Coronary artery (tissue), 2 donors: Measurements from ENCODE around the gene WDR91.

Source experiments
- DNase-seq: peaks from one replicate; pipeline ENCODE4 v3.0.0-alpha.2; 2017; ENCODE audit warnings: low spot score
- H3K27ac ChIP-seq, 2 donors: fragments of 200-600 bp; sonication (generic); one replicate each; pipeline ENCODE4 v1.5.1; 2016 to 2019
- H3K4me3 ChIP-seq: fragments of 200-600 bp; sonication (generic); 2 replicates; pipeline ENCODE4 v1.5.1; 2016; ENCODE audit warnings: mild to moderate bottlenecking, moderate library complexity
- CTCF ChIP-seq: fragments of 200-600 bp; sonication (generic); IDR thresholded peaks from one replicate; pipeline ENCODE4 v1.5.1; 2019; ENCODE audit warnings: antibody characterized with exemption

WDR91 gene

GRCh38 chr7:135170274-135170997 lies 40.9 kb downstream of the WDR91 start, which contains the start of gene CYREN:
Gene CYREN (minus strand): TSS chr7:135170707. CDS start chr7:135168922, 1,785 bp downstream.
- peak; percentile 97 for DNase-seq
- peak within 1 kb of the TSS; percentile 86 for H3K4me3 ChIP-seq
- TF ChIP-seq CTCF = peak; percentile 55
- H3K27ac ChIP-seq = peak within 1 kb of the TSS; percentile 85 to 95

GRCh38 chr7:135169964-135170273 lies 41.4 kb downstream of the WDR91 start:
- Histone ChIP-seq H3K27ac (peak overlapping the region; percentile 85 to 95), H3K4me3 (peak overlapping the region; percentile 86)
- no peak for DNase-seq
- no peak for TF ChIP-seq CTCF

GRCh38 chr7:135169141-135169963 lies 42.0 kb downstream of the WDR91 start:
- no peak for TF ChIP-seq CTCF
- Histone ChIP-seq H3K27ac (peak overlapping the region; percentile 85 to 95), H3K4me3 (peak overlapping the region; percentile 86)
- no peak for DNase-seq

GRCh38 chr7:135168489-135169140 lies 42.7 kb downstream of the WDR91 start:
- no peak for TF ChIP-seq CTCF
- Histone ChIP-seq H3K4me3 (peak overlapping the region; percentile 86), H3K27ac (peak overlapping the region; percentile 85 to 95)
- DNase-seq = no peak

GRCh38 chr7:135168001-135168400 lies 43.3 kb downstream of the WDR91 start:
- peak overlapping the region; percentile 86 for H3K4me3 ChIP-seq
- H3K27ac ChIP-seq = peak overlapping the region; percentile 41 to 95
- no peak for TF ChIP-seq CTCF
- DNase-seq = no peak

- H3K4me3 ChIP-seq = no peak overlapping the region
- H3K27ac ChIP-seq = peak overlapping the region; percentile 41 to 95
- no peak for DNase-seq
- no peak for TF ChIP-seq CTCF
Observed at GRCh38 chr7:135167365-135167917, 43.9 kb downstream of the WDR91 start.
